ENCODE measurements around the gene LAMA2.

The LAMA2 gene

GRCh38 chr6:128882991-128883611 is at the start of gene LAMA2:
TSS of gene LAMA2 (plus strand) at chr6:128883138. CDS start at chr6:128883246, 108 bp downstream.
- no peak for DNase-seq

GRCh38 chr6:128836761-128837160 is 46.2 kb upstream of the LAMA2 start:
- DNase-seq: no peak

GRCh38 chr6:128841518-128841917 is 41.4 kb upstream of the LAMA2 start:
- no peak for DNase-seq

GRCh38 chr6:128844598-128844997 is 38.3 kb upstream of the LAMA2 start:
- DNase-seq: no peak

GRCh38 chr6:128847431-128848210 is 35.3 kb upstream of the LAMA2 start:
- DNase-seq: no peak

- no peak for DNase-seq
These were observed 34.6 kb upstream of the LAMA2 start for GRCh38 chr6:128848212-128848935.

- no peak for DNase-seq
These were observed 27.3 kb upstream of the LAMA2 start for GRCh38 chr6:128855581-128856085.

- DNase-seq: no peak
These were observed 25.1 kb upstream of the LAMA2 start for GRCh38 chr6:128857806-128858205.

- no peak for DNase-seq
These were observed 22.2 kb upstream of the LAMA2 start for GRCh38 chr6:128860782-128861181.

GRCh38 chr6:128863983-128864382 is 19.0 kb upstream of the LAMA2 start:
- DNase-seq: no peak

GRCh38 chr6:128870746-128871145 is 12.2 kb upstream of the LAMA2 start:
- DNase-seq: no peak

- DNase-seq: no peak
These were observed 8.1 kb upstream of the LAMA2 start for GRCh38 chr6:128874863-128875262.

GRCh38 chr6:128882560-128882959 is 378 bp upstream of the LAMA2 start:
- DNase-seq: no peak

GRCh38 chr6:128883906-128884305 is 968 bp downstream of the LAMA2 start:
- no peak for DNase-seq

- no peak for DNase-seq
These were observed 2.4 kb downstream of the LAMA2 start for GRCh38 chr6:128885381-128885780.

- no peak for DNase-seq
These were observed 3.8 kb downstream of the LAMA2 start for GRCh38 chr6:128886706-128887105.

GRCh38 chr6:128888444-128889175 is 5.7 kb downstream of the LAMA2 start:
- no peak for DNase-seq

GRCh38 chr6:128889870-128890269 is 6.9 kb downstream of the LAMA2 start:
- no peak for DNase-seq

- no peak for DNase-seq
These were observed 9.1 kb downstream of the LAMA2 start for GRCh38 chr6:128892079-128892478.

- no peak for DNase-seq
These were observed 16.6 kb downstream of the LAMA2 start for GRCh38 chr6:128899341-128900050.

GRCh38 chr6:128903715-128904114 is 20.8 kb downstream of the LAMA2 start:
- DNase-seq: no peak

- no peak for DNase-seq
These were observed 31.1 kb downstream of the LAMA2 start for GRCh38 chr6:128914051-128914450.
